GM08714 (cell line): ENCODE results near the gene FBXO44.
"Not testable (repeated sequence)": the region's sequence is repeated elsewhere in the genome, so short reads cannot be mapped to it uniquely, and the experiment has no call there.

ENCODE experiments used
- H3K4me3 ChIP-seq: fragments of 200-500 bp; sonication (Bioruptor generic); 2 replicates; pipeline ENCODE4 v1.5.1; 2014; ENCODE audit warnings: mild to moderate bottlenecking, low read length, inconsistent platforms
- ZNF274 ChIP-seq: IDR thresholded peaks from 2 replicates; pipeline ENCODE4 v1.6.1; 2012; ENCODE audit warnings: mild to moderate bottlenecking, low read depth, low read length

Gene FBXO44

GRCh38 chr1:11654137-11654938 is at the start of gene FBXO44, which contains the start of gene FBXO2:
FBXO44 (plus strand) TSS chr1:11654877; CDS start chr1:11655836, 959 bp downstream.
FBXO2 (minus strand) TSS chr1:11654429; CDS start chr1:11654340, 89 bp downstream.
- H3K4me3 ChIP-seq = peak within 1 kb of the TSS; percentile 71
- no peak for TF ChIP-seq ZNF274

DNA sequence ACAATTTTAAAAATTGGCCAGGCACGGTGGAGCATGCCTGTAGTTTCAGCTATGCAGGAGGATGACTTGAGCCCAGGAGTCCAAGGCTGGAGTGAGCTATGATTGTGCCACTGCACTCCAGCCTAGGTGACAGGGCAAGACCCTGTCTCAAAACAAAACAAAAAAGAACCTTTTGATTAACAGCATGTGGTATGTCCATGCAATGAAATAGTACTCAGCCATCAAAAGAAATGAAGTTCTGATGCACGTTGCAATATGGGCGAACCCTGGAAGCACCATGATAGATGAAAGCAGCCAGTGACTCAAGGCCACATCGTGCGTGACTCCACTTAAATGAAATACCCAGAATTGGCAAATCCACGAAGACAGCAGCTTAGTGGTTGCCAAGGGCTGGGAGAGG is 47.9 kb upstream of the FBXO44 start:
- H3K4me3 ChIP-seq = no peak overlapping the region
- TF ChIP-seq ZNF274 = no peak

DNA sequence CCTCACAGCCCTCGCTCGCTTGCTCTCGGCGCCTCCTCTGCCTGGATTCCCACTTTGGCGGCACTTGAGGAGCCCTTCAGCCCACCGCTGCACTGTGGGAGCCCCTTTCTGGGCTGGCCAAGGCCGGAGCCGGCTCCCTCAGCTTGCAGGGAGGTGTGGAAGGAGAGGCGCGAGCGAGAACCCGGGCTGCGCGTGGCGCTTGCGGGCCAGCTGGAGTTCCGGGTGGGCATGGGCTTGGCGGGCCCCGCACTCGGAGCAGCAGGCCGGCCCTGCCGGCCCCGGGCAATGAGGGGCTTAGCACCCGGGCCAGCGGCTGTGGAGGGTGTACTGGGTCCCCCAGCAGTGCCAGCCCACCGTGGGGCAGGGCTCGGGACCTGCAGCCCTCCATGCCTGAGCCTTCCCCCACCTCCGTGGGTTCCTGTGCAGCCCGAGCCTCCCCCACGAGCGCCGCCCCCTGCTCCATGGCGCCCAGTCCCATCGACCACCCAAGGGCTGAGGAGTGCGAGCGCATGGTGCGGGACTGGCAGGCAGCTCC is 46.0 kb upstream of the FBXO44 start:
- H3K4me3 ChIP-seq = not testable (repeated sequence)

- not testable (repeated sequence) for H3K4me3 ChIP-seq
Observed at GRCh38 chr1:11609378-11609777, 45.3 kb upstream of the FBXO44 start.

- no peak overlapping the region for H3K4me3 ChIP-seq
- TF ChIP-seq ZNF274 = no peak
Observed at GRCh38 chr1:11610629-11611180, 44.0 kb upstream of the FBXO44 start.

DNA sequence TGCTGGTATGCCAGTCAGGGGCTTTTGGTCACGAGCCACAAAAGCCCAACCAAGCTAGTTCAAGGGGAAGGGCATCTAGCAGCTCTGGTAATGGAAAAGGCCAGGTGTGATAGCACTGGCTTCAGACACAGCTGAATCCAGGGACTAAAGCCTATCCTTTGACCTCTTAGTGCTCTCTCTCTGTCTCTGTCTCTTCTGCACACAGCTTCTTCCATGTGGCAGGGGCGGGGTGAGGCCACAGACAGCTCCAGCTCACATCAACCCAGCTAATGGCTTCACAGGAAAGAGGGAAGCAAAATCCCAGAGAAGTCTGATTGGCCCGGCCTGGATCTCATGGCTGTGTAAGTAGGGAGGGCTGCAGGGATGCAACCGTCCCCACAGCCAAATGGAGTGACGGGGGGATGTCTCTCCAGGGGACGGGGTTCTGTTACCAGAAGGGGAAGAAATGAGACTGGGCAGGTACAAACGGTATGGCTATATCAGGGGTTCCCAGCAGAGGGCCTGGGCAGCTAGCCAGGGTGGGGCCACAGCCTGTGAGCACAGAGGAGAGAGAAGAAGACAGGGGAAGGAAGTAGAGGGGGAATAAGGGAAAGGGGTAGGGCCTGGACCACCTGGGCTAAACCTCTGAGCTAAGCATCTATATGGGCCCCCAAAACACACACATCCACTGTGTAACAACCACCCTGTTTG is 42.9 kb upstream of the FBXO44 start:
- no peak overlapping the region for H3K4me3 ChIP-seq
- no peak for TF ChIP-seq ZNF274

DNA sequence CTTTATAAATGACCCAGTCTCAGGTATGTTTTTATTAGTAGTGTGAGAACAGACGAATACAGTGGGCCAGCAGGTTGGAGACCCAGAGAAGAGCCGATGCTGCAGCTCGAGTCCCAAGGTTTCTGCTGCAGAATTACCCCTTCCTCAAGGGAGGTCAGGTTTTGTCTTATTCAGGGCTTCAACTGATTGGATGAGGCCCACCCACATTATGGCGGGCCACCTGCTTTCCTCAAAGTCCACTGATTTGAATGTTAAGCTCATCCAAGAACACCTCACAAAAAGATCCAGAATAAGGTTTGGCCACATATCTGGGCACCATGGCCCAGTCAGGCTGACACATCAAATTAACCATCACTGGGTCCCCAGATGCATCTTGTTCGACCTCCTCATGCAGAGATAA is 41.3 kb upstream of the FBXO44 start:
- no peak for TF ChIP-seq ZNF274
- H3K4me3 ChIP-seq = no peak overlapping the region

- no peak for TF ChIP-seq ZNF274
- H3K4me3 ChIP-seq = no peak overlapping the region
Observed at GRCh38 chr1:11615090-11615489, 39.6 kb upstream of the FBXO44 start.

GRCh38 chr1:11616766-11617165 is 37.9 kb upstream of the FBXO44 start:
- no peak for TF ChIP-seq ZNF274
- H3K4me3 ChIP-seq = no peak overlapping the region

DNA sequence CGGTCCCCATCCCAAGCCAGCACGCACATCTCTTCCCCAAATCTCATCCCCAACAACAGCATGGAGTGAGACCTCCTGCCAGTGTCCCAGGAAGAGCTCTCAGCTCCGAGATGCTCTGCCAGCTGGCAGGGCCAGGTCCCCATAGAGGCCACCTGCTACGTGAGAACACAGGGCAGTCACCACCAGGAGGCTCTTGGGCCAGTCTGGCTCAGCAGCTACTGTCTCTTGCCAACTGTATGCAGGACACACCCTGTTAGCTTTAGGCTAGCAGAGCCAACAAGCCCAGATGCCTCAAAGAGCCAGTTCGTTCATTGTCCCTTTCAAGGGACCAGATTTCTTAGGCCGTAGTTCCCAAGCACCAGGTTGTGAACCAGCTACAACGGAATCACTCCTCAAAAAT is 37.4 kb upstream of the FBXO44 start:
- no peak overlapping the region for H3K4me3 ChIP-seq

GRCh38 chr1:11617741-11618140 is 36.9 kb upstream of the FBXO44 start:
- no peak overlapping the region for H3K4me3 ChIP-seq
- no peak for TF ChIP-seq ZNF274

More for the DNA sequence above, 37.4 kb upstream of the FBXO44 start:
- no peak for TF ChIP-seq ZNF274

DNA sequence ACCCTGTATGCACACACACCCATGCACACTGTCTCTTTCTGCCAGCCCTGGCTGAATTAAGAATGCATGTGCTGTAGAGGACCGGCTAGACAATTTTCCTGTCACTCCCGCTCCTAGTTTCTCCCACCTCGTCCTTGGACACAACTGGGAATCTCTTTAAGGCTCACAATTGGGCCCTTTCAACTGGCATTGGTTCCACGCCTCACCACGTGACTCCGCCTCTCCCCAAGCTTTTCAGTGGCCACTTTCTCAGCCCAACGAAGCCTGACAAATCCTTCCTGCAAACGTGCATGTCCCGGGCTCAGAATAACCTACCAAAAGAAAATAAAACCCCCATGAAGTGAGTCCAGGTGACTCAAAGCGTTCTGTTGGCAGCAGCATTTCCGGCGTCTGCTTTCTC is 34.3 kb upstream of the FBXO44 start:
- no peak for TF ChIP-seq ZNF274

GRCh38 chr1:11620924-11621323 is 33.8 kb upstream of the FBXO44 start:
- no peak overlapping the region for H3K4me3 ChIP-seq
- TF ChIP-seq ZNF274 = no peak

More for the DNA sequence above, 34.3 kb upstream of the FBXO44 start:
- H3K4me3 ChIP-seq = no peak overlapping the region

DNA sequence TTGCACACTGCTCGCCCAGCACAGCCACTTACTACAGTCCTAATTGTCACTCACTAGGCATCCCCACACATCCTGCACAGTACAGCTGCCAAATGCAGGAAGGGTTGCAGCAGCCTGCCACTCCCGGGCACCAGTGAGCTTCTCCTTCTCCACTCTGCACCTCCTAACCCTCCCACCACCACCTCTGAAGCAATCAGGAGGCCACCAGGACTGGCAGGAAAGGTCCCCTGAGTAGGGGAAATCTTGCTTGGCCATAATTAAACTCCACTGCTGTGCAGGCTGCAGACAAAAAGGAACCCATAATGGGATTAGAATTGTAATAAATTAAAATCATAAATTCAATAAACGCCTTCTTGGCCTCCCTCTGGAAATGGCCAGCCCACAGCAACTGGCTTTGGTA is 32.3 kb upstream of the FBXO44 start:
- TF ChIP-seq ZNF274 = no peak
- no peak overlapping the region for H3K4me3 ChIP-seq

- no peak for TF ChIP-seq ZNF274
- H3K4me3 ChIP-seq = no peak overlapping the region
Observed at GRCh38 chr1:11623702-11624101, 31.0 kb upstream of the FBXO44 start.
